ENCODE data around the gene OR2H2. TPM values are rescaled to one million over a fixed set of nuclear protein-coding genes. Genes with fewer than 3 reads are reported as not detected.

The OR2H2 gene
- total RNA-seq = not detected in 2 replicates

GRCh38 chr6:29584821-29585220 lies at the start of gene OR2H2:
OR2H2 (plus strand) TSS chr6:29585121; CDS start chr6:29587945, 2,824 bp downstream.

GRCh38 chr6:29559524-29560287 lies 25.2 kb upstream of the OR2H2 start, which contains the start of gene UBD:
UBD (minus strand) TSS chr6:29559732; CDS start chr6:29559701, 31 bp downstream.

GRCh38 chr6:29632789-29633533 lies 48.0 kb downstream of the OR2H2 start, which contains the start of gene GABBR1:
GABBR1 (minus strand) TSS chr6:29633183; CDS start chr6:29632385, 798 bp downstream.

Other genes starting within 250 kb of the OR2H2 start
- not detected in 2 replicates for gene OR5V1, start 216.3 kb upstream of the OR2H2 start, total RNA-seq
- gene OR12D3, start 209.8 kb upstream of the OR2H2 start, total RNA-seq = not detected in 2 replicates
- not detected in 2 replicates for gene OR12D2, start 189.5 kb upstream of the OR2H2 start, total RNA-seq
- not detected in 2 replicates for gene OR12D1, start 170.2 kb upstream of the OR2H2 start, total RNA-seq
- not detected in 2 replicates for gene OR10C1, start 145.8 kb upstream of the OR2H2 start, total RNA-seq
- gene OR11A1, start 128.1 kb upstream of the OR2H2 start, total RNA-seq = not detected in 2 replicates
- gene OR2H1, start 128.0 kb upstream of the OR2H2 start, total RNA-seq = not detected in 2 replicates
- gene MAS1L, start 97.2 kb upstream of the OR2H2 start, total RNA-seq = not detected in 2 replicates
- not detected in 2 replicates for gene UBD, start 25.4 kb upstream of the OR2H2 start, total RNA-seq
- gene GABBR1, start 48.1 kb downstream of the OR2H2 start, total RNA-seq = 4.4 and 4.8 TPM in 2 replicates
- not detected in 2 replicates for gene MOG, start 72.0 kb downstream of the OR2H2 start, total RNA-seq
- gene ZFP57, start 96.0 kb downstream of the OR2H2 start, total RNA-seq = not detected in 2 replicates
- not detected in 2 replicates for gene HLA-F, start 138.3 kb downstream of the OR2H2 start, total RNA-seq
- gene HLA-G, start 242.7 kb downstream of the OR2H2 start, total RNA-seq = not detected in 2 replicates